GM21529 (cell line): ENCODE data around the gene ADCY10.

Experiments
- ATAC-seq: cut with Tn5 transposase; IDR thresholded peaks from one replicate; pipeline ENCODE4 v1.9.1; 2021; ENCODE audit not compliant: unreplicated experiment

The ADCY10 gene

GRCh38 chr1:167790117-167790516, 123.8 kb downstream of the ADCY10 start:
- no peak for ATAC-seq

- no peak for ATAC-seq
These were observed 124.4 kb downstream of the ADCY10 start for GRCh38 chr1:167789501-167789900.

DNA sequence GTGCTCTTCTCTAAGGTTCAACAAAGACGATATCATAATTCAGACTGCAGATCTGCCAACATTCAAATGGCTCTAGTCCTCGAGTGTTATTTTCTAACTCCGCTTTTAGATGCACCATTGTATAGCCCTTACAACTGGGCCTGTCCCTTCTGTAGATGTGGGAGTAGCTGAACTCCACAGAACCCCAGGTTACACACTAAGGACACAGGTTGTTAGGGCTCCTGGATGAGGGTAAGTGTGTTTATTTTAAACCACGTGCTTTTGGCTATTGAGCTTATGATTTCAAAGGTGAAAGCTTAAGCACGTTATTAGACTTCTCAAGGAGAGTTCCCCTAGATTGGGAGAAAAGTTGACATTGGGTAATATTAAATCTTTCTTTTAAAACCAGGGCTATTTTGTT, 127.4 kb downstream of the ADCY10 start:
- no peak for ATAC-seq

GRCh38 chr1:167784876-167785550, 128.9 kb downstream of the ADCY10 start:
- no peak for ATAC-seq

- ATAC-seq, result no peak
These were observed 131.0 kb downstream of the ADCY10 start for GRCh38 chr1:167782946-167783345.

- ATAC-seq, result no peak
These were observed 132.4 kb downstream of the ADCY10 start for GRCh38 chr1:167781558-167781957.

- ATAC-seq, result no peak
These were observed 136.7 kb downstream of the ADCY10 start for GRCh38 chr1:167777269-167777650.

DNA sequence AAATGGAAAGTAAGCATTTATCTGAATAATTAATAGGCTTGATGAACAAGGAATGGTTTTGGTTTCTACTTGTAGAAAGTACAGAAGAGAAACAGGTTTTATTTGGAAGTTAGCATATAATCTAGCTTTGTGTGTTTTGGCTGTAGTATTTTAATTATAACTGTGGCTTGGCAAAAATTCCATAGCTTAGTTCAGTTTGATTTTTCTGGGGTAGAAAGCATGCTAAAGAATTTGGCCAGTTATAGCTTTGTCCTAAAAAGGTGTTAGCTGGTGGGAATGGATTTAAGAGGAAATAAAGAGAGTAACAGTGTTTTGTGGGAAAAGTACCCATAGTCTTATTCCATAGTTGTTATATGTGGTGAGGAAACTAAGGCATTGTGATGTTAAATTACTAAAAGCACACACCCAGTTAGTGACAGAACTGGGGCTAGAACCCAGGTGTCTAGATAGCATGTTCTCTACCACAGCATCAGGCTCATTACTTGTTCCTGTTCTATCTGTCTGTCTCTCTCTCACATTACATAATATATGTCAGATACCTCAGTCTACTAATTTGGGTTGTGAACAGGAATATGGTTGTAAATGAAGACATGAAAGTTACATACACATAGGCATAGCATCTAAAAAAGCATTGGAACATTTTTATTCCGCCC, 137.2 kb downstream of the ADCY10 start:
- ATAC-seq, result no peak

DNA sequence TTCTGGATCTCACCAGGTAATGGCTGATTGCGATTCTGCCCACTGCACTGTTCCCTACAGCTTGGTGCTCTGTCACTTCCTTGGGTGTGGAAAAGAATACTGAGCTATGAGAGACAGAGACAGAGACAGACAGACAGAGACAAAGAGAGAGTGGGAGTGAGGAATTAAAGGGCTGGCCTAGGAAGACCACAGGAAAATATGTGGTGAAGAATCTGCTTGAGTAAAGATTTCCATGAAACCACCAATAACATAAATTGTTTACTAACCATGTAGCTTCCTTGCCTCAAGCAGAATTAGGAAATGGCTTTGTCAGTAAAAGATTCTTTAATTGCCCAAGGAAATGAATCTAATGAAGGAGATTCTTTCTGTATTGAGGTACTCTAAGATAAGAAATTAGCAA, 137.8 kb downstream of the ADCY10 start:
- no peak for ATAC-seq

- ATAC-seq, result no peak
These were observed 138.8 kb downstream of the ADCY10 start for GRCh38 chr1:167775178-167775577.

- no peak for ATAC-seq
These were observed 139.2 kb downstream of the ADCY10 start for GRCh38 chr1:167774710-167775109.

- no peak for ATAC-seq
These were observed 140.4 kb downstream of the ADCY10 start for GRCh38 chr1:167773516-167773915.

DNA sequence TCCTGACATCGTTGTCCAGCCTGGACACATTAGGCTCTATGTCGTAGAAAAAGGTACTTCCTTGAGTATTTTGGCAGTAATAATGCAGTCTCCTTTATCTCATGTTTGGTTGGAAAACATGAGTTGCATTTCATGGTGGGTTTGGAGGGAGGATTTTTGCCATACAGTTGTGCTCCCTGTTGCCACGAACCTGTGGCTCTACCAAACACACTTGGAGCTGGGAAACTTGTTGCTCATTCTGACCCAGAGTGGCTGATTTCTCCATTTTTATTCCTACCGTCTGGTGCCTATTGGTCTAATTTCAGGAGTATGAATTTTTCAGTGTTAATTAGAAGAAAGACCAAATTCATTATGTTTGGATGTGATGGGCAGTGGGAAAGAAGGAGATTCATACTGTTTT, 141.5 kb downstream of the ADCY10 start:
- no peak for ATAC-seq

- ATAC-seq, result no peak
These were observed 143.8 kb downstream of the ADCY10 start for GRCh38 chr1:167770127-167770526.

DNA sequence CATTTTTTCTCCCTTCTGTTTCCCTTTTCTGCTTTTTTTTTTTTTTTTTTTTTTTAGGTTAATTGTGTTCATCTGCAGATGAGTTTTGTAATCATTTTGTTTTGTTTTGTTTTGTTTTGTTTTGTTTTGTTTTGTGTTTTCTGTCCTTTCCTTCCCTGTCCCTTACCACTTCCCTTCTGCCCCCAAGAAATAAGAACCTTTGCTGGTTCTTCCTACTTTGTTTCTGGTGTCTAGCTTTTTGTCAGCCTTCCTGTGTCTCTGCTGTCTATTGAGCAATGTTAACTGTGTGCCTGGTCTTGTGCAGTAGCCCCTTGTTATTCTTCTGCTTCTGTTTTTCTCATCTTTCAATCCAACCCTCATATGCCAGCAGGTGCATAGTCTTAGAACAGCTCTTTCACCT, 146.2 kb downstream of the ADCY10 start:
- ATAC-seq, result no peak

- no peak for ATAC-seq
These were observed 147.4 kb downstream of the ADCY10 start for GRCh38 chr1:167766538-167766937.

DNA sequence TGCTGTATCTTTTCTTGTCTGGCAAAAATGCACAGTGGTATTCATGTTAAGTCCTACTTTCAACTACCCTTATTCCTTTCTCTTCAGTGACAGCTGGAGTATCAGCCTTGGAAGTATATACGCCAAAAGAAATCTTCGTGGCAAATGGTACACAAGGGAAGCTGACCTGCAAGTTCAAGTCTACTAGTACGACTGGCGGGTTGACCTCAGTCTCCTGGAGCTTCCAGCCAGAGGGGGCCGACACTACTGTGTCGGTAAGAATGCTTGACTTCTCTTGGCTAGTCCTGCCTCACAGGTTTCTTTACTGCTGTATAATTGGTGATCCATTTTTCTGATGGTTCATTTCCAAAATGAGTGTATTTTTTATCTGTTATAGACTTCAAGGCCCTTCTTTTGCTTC, 148.4 kb downstream of the ADCY10 start:
- no peak for ATAC-seq

GRCh38 chr1:167764458-167765330, 149.2 kb downstream of the ADCY10 start:
- ATAC-seq, result no peak

- ATAC-seq, result no peak
These were observed 150.3 kb downstream of the ADCY10 start for GRCh38 chr1:167763525-167764220.

- no peak for ATAC-seq
These were observed 151.7 kb downstream of the ADCY10 start for GRCh38 chr1:167762061-167762746.

DNA sequence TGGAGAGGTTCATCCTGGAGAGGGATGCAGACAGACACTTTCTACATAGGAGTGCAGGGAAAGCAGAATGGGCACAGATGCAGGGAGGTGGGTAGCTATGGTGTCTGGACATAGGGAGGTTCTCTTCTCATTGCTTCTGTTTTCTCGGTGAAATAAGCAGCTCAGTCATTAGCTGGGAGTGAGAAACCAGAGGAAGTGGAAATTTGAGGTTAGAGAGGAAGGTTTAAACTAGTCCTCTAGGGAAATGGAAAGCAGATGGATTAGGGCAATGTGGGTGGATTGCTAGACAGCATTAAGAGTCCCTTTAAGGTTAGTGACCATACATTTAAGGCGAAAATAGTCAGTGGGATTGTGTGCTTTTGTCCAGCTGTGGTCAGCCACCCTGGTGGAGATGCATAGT, 152.5 kb downstream of the ADCY10 start:
- ATAC-seq, result no peak
